Activated gamma-delta T cell treated with Interleukin-2 at 50 U/mL for 16 hours (primary cell): ENCODE results near the gene MAP4.
"Not testable (repeated sequence)": the region's sequence is repeated elsewhere in the genome, so short reads cannot be mapped to it uniquely, and the experiment has no call there.

Experiments
- DNase-seq: peaks from one replicate; pipeline ENCODE4 v3.0.0-alpha.2; 2020

MAP4 gene

GRCh38 chr3:48015431-48016180, 610 bp downstream of the MAP4 start:
- DNase-seq: no peak

GRCh38 chr3:48014358-48014757, 1.9 kb downstream of the MAP4 start:
- DNase-seq: no peak

DNA sequence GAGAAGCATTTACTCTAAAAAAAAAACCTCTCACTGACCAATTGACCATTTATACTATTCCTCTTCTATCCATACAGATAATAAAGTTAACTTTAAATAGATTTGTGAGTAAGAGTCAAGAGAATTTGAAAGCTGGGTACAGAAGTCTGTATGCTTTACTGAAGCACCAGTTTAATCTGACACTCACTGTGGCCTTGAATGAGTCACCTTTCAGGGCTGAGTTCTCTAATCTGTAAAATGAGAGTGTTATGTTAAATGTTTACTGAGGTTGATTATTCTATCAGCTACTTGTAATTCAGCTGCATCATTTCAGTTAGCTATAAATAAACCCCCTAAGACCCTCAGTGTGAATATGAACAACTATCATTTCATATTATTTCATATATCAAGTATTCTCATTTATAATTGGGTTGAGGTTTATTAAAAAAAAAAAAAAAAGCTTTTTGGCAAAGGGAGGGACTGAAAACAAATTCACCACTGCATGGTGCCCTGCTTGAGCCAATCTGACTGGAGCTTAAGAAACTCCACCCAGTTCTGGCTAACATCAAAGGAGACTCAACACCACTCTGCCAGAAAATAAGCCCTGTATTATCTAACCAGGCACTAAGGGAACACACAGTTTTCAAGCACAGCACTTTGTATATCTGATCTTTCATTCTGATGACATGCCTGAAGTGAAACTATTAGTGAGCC, 2.8 kb downstream of the MAP4 start:
- no peak for DNase-seq

DNA sequence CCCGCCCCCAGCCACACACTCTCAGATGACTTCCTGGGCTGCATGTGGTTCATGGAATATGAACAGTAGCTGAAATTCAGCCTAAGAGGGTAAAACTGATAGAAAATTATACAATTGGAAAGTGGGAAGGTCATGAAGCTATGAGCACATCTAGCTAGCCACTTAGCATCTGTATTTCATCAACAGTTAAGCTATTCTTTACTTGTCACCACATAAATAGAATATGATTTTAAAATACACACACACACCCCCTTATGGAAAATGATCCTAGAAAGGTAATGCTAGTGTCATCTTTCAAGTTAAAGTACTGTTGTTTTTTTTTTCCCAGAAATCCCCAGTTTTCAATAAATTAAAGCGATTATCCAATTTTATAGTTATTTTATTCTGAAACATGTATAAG, 3.6 kb downstream of the MAP4 start:
- no peak for DNase-seq

DNA sequence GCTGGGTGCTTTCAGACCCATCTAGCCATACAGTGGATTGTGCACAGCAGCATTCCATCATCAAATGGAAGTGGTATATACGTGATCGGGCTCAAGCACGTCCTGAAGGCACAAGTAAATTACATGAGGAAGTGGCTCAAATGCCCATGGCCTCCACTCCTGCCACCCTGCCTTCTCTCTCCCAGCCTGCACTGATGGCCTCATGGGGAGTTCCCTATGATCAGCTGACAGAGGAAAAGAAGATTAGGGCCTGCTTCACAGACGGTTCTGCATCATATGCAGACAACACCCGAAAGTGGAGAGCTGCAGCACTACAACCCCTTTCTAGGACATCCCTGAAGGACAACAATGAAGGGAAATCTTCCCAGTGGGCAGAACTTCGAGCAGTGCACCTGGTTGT, 8.2 kb downstream of the MAP4 start:
- not testable (repeated sequence) for DNase-seq

DNA sequence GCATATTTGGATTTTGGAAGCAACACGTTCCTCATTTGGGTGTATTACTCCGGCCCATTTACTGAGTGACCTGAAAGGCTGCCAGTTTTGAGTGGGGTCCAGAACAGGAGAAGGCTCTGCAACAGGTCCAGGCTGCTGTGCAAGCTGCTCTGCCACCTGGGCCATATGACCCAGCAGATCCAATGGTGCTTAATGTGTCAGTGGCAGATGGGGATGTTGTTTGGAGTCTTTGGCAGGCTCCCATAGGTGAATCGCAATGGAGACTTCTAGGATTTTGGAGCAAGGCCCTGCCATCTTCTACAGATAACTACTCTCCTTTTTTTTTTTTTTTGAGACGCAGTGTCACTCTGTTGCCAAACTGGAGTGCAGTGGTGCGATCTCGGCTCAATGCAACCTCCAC, 8.9 kb downstream of the MAP4 start:
- DNase-seq: not testable (repeated sequence)

DNA sequence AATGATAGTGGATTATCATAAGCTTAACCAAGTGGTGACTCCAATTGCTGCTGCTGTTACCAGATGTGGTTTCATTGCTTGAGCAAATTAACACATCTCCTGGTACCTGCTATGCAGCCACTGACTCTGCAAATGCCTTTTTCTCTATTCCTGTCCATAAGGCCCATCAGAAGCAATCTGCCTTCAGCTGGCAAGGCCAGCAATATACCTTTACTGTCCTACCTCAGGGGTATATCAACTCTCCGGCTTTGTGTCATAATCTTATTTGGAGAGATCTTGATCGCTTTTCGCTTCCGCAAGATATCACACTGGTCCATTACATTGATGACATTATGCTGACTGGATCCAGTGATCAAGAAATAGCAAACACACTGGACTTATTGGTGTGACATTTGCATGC, 9.4 kb downstream of the MAP4 start:
- not testable (repeated sequence) for DNase-seq

DNA sequence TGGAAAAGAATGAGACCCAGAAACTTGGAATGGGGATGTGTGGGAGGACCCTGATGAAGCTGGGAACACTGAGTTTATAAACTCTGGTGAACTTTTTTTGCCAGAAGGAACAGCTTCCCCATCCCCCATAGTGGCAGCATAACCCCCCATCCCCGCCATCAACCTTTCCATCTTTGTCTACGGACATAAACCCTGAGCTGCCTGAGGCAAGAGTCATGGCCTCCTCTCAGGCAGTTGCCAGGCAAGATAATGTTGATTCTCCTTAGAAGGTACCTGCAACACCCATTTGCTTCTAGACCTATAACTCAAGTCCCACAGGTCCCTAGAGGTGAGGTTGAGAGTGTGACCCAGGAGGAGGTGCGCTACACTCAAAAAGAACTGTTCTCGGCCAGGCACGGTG, 11.5 kb downstream of the MAP4 start:
- DNase-seq: no peak

DNA sequence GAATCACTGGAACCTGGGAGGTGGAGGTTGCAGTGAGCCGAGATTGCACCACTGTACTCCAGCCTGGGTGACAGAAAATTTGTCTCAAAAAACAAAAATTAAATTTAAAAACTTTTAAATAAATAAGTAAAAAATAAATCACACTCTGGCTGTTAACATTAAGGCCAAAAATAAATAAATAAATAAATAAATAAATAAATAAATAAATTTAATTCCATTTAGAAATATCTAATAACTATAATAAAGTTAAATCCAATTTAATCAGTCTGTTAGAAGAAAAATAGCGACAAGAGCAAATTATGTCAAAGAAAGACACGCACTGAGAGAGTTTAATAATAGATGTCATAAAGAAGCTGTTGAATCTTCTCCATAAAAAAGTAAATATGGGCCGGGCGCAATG, 13.4 kb downstream of the MAP4 start:
- no peak for DNase-seq

DNA sequence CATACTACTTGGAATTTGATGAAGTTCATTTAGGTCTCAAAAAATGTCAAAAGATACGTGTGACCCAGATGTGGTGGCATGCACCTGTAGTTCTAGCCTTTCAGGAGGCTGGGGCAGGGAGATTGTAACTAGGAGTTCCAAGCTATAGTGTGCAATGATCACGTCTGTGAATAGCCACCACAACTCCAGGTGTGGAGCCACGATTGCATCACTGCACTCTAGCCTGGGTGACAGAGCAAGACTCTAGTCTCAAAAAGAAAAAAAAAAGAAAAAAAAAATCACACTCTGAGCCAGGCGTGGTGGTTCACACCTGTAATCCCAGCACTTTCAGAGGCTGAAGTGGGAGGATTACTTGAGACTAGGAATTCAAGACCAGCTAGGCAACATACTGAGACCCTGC, 14.2 kb downstream of the MAP4 start:
- no peak for DNase-seq

- DNase-seq: no peak
Observed at GRCh38 chr3:48000212-48000611, 16.0 kb downstream of the MAP4 start.

GRCh38 chr3:47996440-47996839, 19.8 kb downstream of the MAP4 start:
- no peak for DNase-seq

DNA sequence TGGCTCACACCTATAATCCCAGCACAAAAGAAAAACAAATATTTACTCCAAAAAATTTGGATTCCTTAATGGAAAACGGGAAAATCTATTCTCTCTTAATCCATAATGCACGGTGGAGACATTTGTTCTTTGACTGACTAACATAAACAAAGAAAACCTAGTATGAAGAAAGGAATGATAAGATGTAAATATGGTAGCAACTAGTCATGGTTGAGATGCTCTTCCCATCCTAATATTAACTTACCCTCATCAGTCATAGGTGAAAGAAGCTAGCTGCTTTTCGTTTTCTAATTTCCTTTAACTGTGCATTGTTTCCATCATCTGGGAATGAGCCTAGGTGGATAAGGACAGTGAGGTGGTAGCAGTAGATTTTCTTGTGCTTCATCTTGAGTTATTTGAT, 22.0 kb downstream of the MAP4 start:
- no peak for DNase-seq

DNA sequence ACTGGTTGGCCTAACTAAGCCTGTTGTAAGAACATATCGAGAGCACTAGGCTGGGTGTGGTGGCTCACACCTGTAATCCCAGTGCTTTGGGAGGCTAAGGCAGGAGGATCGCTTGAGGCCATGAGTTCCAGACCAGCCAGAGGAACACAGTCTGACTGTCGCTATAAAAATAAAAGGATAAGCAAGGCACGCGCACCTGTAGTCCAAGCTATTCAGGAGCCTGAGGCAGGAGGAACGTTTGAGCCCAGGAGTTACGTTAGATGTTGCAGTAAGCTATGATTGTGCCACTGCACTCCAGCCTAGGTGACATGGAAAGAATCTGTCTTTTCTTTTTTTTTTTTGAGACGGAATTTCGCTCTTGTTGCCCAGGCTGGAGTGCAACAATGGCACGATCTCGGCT, 24.9 kb downstream of the MAP4 start:
- no peak for DNase-seq

DNA sequence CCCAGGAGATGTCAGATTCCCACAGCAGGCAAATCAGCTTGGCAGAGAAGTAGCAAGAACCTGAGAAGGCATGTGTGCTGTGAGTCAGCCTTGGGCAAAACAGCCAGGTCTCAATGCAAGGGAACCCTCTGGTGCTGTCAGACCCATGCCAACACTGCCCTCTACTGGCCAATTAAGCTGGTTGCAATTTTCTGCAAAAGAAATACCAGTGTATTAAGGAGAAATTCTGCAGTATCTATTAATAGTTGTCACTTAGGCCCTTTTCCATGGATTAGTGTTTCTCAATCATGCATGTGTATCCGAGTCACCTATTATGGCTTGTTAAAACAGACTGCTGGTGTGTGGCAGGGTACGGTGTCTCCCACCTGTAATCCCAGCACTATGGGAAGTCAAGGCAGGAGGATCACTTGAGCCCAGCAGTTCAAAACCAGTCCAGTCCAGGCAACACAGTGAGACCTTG, 26.2 kb downstream of the MAP4 start:
- DNase-seq: peak; percentile 66

DNA sequence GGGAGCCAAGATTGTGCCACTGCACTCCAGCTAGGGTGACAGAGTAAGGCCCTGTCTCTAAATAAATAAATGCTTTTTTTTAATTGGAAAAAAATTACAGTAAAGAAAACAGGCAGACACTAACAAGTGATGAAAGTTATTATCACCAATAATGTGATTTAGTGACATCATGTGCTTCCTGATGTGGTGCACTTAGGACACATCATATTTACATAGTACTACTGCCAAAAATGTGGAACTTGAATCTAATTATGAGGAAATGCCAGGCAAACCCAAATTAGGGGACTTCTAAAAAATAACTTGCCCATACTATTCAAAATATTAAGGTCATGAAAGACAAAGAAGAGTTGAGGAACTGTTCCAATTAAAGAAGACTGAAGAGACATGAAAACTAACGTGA, 30.8 kb downstream of the MAP4 start:
- DNase-seq: no peak

- DNase-seq: no peak
Observed at GRCh38 chr3:47984075-47984728, 32.0 kb downstream of the MAP4 start.

- no peak for DNase-seq
Observed at GRCh38 chr3:47980795-47981194, 35.4 kb downstream of the MAP4 start.

GRCh38 chr3:47979070-47979469, 37.1 kb downstream of the MAP4 start:
- no peak for DNase-seq

DNA sequence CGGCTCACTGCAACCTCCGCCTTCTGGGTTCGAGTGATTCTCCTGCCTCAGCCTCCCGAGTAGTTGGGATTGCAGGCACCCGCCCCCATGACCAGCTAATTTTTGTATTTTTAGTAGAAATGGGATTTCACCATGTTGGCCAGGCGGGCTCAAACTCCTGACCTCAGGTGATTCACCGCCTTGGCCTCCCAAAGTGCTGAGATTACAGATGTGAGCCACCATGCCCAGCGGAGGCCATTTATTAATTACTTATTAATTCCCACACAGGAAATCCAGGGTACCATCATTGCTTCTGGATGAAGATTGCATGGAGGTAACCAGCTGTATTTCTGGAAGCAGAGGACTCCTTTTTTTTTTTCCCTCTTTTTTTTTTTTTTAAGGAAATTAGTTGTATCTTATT, 37.8 kb downstream of the MAP4 start:
- no peak for DNase-seq

- DNase-seq: no peak
Observed at GRCh38 chr3:47976135-47976732, 40.0 kb downstream of the MAP4 start.

GRCh38 chr3:47974974-47975470, 41.2 kb downstream of the MAP4 start:
- no peak for DNase-seq

GRCh38 chr3:47971081-47971480, 45.1 kb downstream of the MAP4 start:
- DNase-seq: no peak

GRCh38 chr3:47964740-47965139, 51.5 kb downstream of the MAP4 start:
- no peak for DNase-seq
